Endothelial cell of umbilical vein (primary cell): ENCODE results near the gene CCDC126. TPM values are rescaled to one million over a fixed set of nuclear protein-coding genes. Genes with fewer than 3 reads are reported as not detected.
"Not testable (repeated sequence)": the region's sequence is repeated elsewhere in the genome, so short reads cannot be mapped to it uniquely, and the experiment has no call there.

Experiments used
- BruUV-seq: library from RNA; stranded (reverse); fragments of 400-500 nt; replicated peaks from 2 replicates; lab custom pipeline; 2021; lab: Mats Ljungman, UMichigan
- CTCF ChIA-PET: fragments of 300-600, 350-600 bp; sonication (Branson Sonifier 250); formaldehyde crosslinking; loops from one replicate; lab custom pipeline; 2021; ENCODE audit warnings: antibody characterized with exemption, inconsistent platforms; lab: Charles Lee
- POLR2A ChIA-PET: fragments of 300-600, 350-600 bp; sonication (Branson Sonifier 250); formaldehyde crosslinking; loops from one replicate; lab custom pipeline; 2021; ENCODE audit warnings: antibody characterized with exemption, inconsistent platforms; lab: Charles Lee
- DNase-seq: peaks from one replicate; pipeline ENCODE4 v3.0.0-alpha.2; 2011; ENCODE audit warnings: low read depth, low spot score
- FAIRE-seq: peaks from 2 replicates; lab custom pipeline; 2011; peaks lifted over from hg19 to GRCh38; lab: Jason Lieb, UNC
- H2AFZ ChIP-seq: 2 replicates; pipeline ENCODE4 v1.6.0; 2012; ENCODE audit warnings: low read depth, low read length, control low read depth, inconsistent platforms
- H3K27ac ChIP-seq: 2 replicates; pipeline ENCODE4 v1.5.1; 2011; ENCODE audit warnings: low read depth, mild to moderate bottlenecking, control low read depth, low read length, moderate library complexity; ENCODE audit not compliant: insufficient read depth
- H3K27me3 ChIP-seq, 2 experiments: 2 replicates each; pipeline versions ENCODE4 v1.6.0 to v1.6.1; 2011; ENCODE audit warnings: low read length in 2 of 2, mixed read lengths in 1 of 2; ENCODE audit not compliant: control insufficient read depth in 2 of 2, insufficient read depth in 2 of 2
- H3K36me3 ChIP-seq, 2 experiments: 2 replicates in 1 of 2; 3 replicates in 1 of 2; pipeline ENCODE4 v1.5.1; 2011; ENCODE audit warnings: low read length in 2 of 2, mild to moderate bottlenecking in 1 of 2, moderate library complexity in 1 of 2; ENCODE audit not compliant: control insufficient read depth in 2 of 2, insufficient read depth in 2 of 2; ENCODE audit errors: extremely low read depth in 1 of 2
- H3K4me1 ChIP-seq: 3 replicates; pipeline ENCODE4 v1.5.1; 2011; ENCODE audit warnings: mild to moderate bottlenecking, low read length; ENCODE audit not compliant: control insufficient read depth, insufficient read depth; ENCODE audit errors: extremely low read depth
- H3K4me2 ChIP-seq: 2 replicates; pipeline ENCODE4 v1.6.1; 2011; ENCODE audit warnings: low read length, control low read depth, mixed read lengths; ENCODE audit not compliant: insufficient read depth
- H3K4me3 ChIP-seq, 3 experiments: fragments of 200-600 bp in 1 of 3; sonication (generic), shearing (Covaris generic) in 1 of 3; replicated peaks in 1 of 3; 2 replicates each; pipeline ENCODE4 v1.5.1; 2011 to 2016; ENCODE audit warnings: control low read depth in 3 of 3, low read length in 3 of 3, mild to moderate bottlenecking in 2 of 3, inconsistent platforms in 1 of 3, low read depth in 1 of 3, moderate library complexity in 1 of 3; ENCODE audit not compliant: insufficient read depth in 1 of 3
- H3K79me2 ChIP-seq: 2 replicates; pipeline ENCODE4 v1.6.0; 2012; ENCODE audit warnings: low read length, inconsistent platforms; ENCODE audit not compliant: control insufficient read depth, insufficient read depth
- H3K9ac ChIP-seq: replicated peaks from 2 replicates; pipeline ENCODE3; 2011; ENCODE audit warnings: low read length, control low read depth; ENCODE audit not compliant: insufficient read depth; ENCODE audit errors: extremely low read depth
- H3K9me1 ChIP-seq: replicated peaks from 3 replicates; pipeline ENCODE4 v1.6.0; 2011; ENCODE audit warnings: mild to moderate bottlenecking, low read length; ENCODE audit not compliant: control insufficient read depth, insufficient read depth; ENCODE audit errors: extremely low read depth
- H3K9me3 ChIP-seq: replicated peaks from 2 replicates; pipeline ENCODE4 v1.5.1; 2012; ENCODE audit warnings: low read length, inconsistent platforms; ENCODE audit not compliant: control insufficient read depth, insufficient read depth
- H4K20me1 ChIP-seq: replicated peaks from 2 replicates; pipeline ENCODE3; 2011; ENCODE audit warnings: mild to moderate bottlenecking, low read length; ENCODE audit not compliant: control insufficient read depth, insufficient read depth; ENCODE audit errors: extremely low read depth
- JUN ChIP-seq: IDR thresholded peaks from 2 replicates; pipeline ENCODE4 v1.6.1; 2011; ENCODE audit warnings: borderline replicate concordance, low read depth; ENCODE audit not compliant: insufficient read length, insufficient read depth
- POLR2AphosphoS5 ChIP-seq: IDR thresholded peaks from 2 replicates; pipeline ENCODE4 v1.6.1; 2012; ENCODE audit warnings: low read depth, mild to moderate bottlenecking, control low read depth, low read length, moderate library complexity; ENCODE audit not compliant: insufficient read depth
- dilution Hi-C: fragments of 300-500 bp; cut with MboI; formaldehyde crosslinking; loops from one replicate; pipeline ENCODE4 v1.15.0; 2019; ENCODE audit warnings: low sequenced_read_pairs; ENCODE audit not compliant: extremely low pct_ligation_motif_present
- intact Hi-C: fragments of 100-400 bp; cut with micrococcal nuclease; formaldehyde crosslinking; loops from one replicate; pipeline ENCODE4 v1.10.0; 2022
- polyA plus RNA-seq, 4 experiments: library from polyadenylated mRNA; depleted of rRNA in 3 of 4; stranded (reverse) in 3 of 4; unstranded in 1 of 4; fragments of >200 nt; gene quantifications; 2 replicates each; pipeline versions ENCODE4 v1.2.1 to v1.2.3, GENCODE V29; 2011 to 2012; ENCODE audit warnings: missing spikeins in 1 of 4
- total RNA-seq: library from RNA; stranded (reverse); gene quantifications from 2 replicates; pipeline ENCODE4 v1.2.3, GENCODE V29; 2021

The CCDC126 gene
- total and polyA plus RNA-seq, 2 donors (not counting 3 experiments of a cell fraction or from before 2014, with no cell fraction given) = 4.9 to 8.6 TPM

DNA sequence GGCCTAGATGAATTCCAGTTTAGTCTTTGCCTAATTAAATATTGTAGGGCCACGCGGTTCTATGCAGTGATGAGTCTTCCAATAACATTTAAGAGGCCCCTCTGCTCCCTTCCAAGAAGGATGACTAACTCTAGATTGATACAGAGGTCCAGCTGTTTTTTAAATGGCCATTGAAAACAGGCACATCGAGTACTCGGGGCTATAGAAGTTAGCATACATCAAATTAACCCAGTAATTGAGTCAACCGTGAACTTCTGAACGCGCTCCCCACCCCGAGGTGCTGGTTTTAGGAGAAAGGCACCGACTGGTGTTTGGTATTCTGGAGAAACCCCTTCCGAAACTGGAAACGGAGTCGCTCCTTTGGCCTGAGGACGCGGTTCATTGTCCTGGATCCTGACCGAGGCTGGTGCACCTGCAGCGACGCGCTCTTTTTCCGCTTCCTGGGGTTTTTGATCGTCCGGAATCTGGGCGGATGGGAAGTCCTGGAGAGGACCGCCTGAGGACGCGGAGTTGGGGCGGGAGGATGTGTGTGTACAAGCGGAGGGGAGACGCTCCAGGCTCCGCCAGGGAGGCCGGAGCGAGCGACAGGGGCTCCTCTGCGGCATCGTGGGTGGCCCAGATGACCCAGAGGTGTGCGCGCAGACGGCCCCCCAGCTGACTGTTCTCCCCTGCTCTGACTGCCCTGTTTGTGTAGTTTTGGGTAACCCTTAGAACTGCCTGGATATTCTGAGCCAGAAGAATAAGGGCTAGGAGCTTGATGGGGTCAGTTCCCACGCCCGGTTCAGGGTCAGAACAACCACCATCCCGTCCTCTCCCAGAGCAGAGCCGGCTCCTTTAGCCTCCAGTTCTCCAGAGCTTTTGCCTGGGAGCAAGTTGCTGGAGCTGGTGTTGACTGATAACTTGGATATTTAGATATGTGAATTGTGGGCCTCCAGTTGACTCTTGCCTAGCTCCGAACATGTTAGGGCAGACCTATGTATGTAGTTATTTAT, 83.5 kb downstream of the CCDC126 start:
- Histone ChIP-seq H3K27ac (no peak overlapping the region), H3K4me1 (peaks cover 2% of the 10 kb centered on the region), H3K9me3 (no peaks in the 10 kb centered on the region), H4K20me1 (no peaks in the 10 kb centered on the region), H3K27me3 (peaks cover 0 to 3% of the 10 kb centered on the region in 2 experiments), H3K4me3 (peak overlapping the region; percentile 40 to 80 (median 72)), H3K9me1 (no peaks in the 10 kb centered on the region), H3K9ac (peak overlapping the region; percentile 30), H2AFZ (peak overlapping the region; percentile 92), H3K36me3 (no peaks in the 10 kb centered on the region), H3K4me2 (peak overlapping the region; percentile 70), H3K79me2 (no peaks in the 10 kb centered on the region)
- CTCF ChIA-PET = interaction anchor here (1.0 to 3.8 kb wide), 8 partner anchors 10 to 103 kb away, joined by 3 to 16 read pairs (median 3); partner anchors contain the start of gene CCDC126
- TF ChIP-seq JUN (no peak), POLR2AphosphoS5 (peak; percentile 15)
- TSS peak; percentile 95 for BruUV-seq
- intact Hi-C loops (loop anchor here (1.0 to 2.0 kb wide), 4 partner anchors 16 to 110 kb away; partner anchors contain the start of gene CCDC126), dilution Hi-C loops (no loop called here)
- DNase-seq = peak; percentile 50
- POLR2A ChIA-PET = no interaction called here
- peak; percentile 92 for FAIRE-seq

DNA sequence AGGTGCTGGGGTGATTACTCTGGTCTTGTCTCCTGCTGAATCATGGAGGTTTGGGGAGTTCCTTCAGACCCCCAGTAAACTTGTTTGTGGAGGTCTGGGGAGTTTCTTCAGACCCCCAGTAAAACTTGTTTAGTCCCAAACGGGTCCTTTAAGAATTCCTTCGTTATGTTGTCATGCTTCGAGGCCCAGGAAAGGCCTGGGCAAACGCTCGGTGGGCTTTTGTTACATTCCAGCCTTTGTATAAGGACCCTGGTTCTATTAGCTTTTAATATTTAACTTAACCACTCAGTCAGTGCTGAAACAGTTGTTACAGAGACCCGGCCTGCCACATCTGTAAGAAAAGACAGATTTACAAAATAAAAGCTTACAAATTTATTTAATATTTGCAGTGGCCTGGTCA, 86.9 kb downstream of the CCDC126 start:
- dilution Hi-C loops, H4K20me1 ChIP-seq, H3K27ac ChIP-seq, POLR2A ChIA-PET, H3K9ac ChIP-seq, BruUV-seq, DNase-seq, H3K4me2 ChIP-seq, H3K4me3 ChIP-seq, H3K36me3 ChIP-seq, H3K27me3 ChIP-seq, H2AFZ ChIP-seq, H3K4me1 ChIP-seq, intact Hi-C loops, FAIRE-seq, H3K9me1 ChIP-seq, H3K9me3 ChIP-seq, H3K79me2 ChIP-seq: not testable (repeated sequence)
- CTCF ChIA-PET = interaction anchor here (1.3 to 2.4 kb wide), 6 partner anchors 10 to 411 kb away, joined by 3 to 12 read pairs (median 6); no protein-coding TSS in a partner anchor
